ENCODE results near the gene ZFHX3. TPM values are rescaled to one million over a fixed set of nuclear protein-coding genes. Genes with fewer than 3 reads are reported as not detected.

ZFHX3 gene
- total RNA-seq, 4 donors from 2014 or later = 36.3 to 44.0 (median 38.1) TPM

GRCh38 chr16:72942021-72942420 is 105.9 kb downstream of the ZFHX3 start:
- TF ChIP-seq POLR2A (IDR thresholded peaks at IDR 0.05) (no peak), CTCF (IDR thresholded peaks at IDR 0.05) (no peak), EP300 (IDR thresholded peaks at IDR 0.05) (no peak)
- peaks cover 0 to 3% (median 0%) of the 10 kb centered on the region in 3 donors for H3K36me3 ChIP-seq
- 83 to 90% methylated on average over 7 of the region's 7 CpGs for WGBS, 2 donors
- H3K4me3 ChIP-seq = no peak overlapping the region
- no peaks in the 10 kb centered on the region for H3K27me3 ChIP-seq
- peaks cover 0 to 43% (median 24%) of the 10 kb centered on the region in 4 donors for H3K4me1 ChIP-seq
- no peak for DNase-seq (ENCODE audit: low spot score in 2 of 2)
- H3K9me3 ChIP-seq = no peaks in the 10 kb centered on the region
- H3K27ac ChIP-seq = no peak overlapping the region

- WGBS, 2 donors = 94 to 97% methylated on average over 5 of the region's 5 CpGs
- Histone ChIP-seq H3K27me3 (no peaks in the 10 kb centered on the region), H3K4me3 (no peak overlapping the region), H3K9me3 (no peaks in the 10 kb centered on the region), H3K36me3 (peaks cover 0 to 3% (median 0%) of the 10 kb centered on the region in 3 donors), H3K27ac (no peak overlapping the region), H3K4me1 (peaks cover 0 to 43% (median 14%) of the 10 kb centered on the region in 4 donors)
- DNase-seq (ENCODE audit: low spot score in 2 of 2) = no peak
- TF ChIP-seq EP300 (IDR thresholded peaks at IDR 0.05) (no peak), CTCF (IDR thresholded peaks at IDR 0.05) (no peak), POLR2A (IDR thresholded peaks at IDR 0.05) (no peak)
These were observed 107.0 kb downstream of the ZFHX3 start for GRCh38 chr16:72940886-72941285.

GRCh38 chr16:72939247-72939646 is 108.7 kb downstream of the ZFHX3 start:
- H3K27me3 ChIP-seq = no peaks in the 10 kb centered on the region
- H3K27ac ChIP-seq = peak overlapping the region; percentile 55 to 86 (median 77)
- H3K9me3 ChIP-seq = no peaks in the 10 kb centered on the region
- WGBS, 2 donors = 43 to 47% methylated on average over 10 of the region's 10 CpGs
- H3K4me3 ChIP-seq = no peak overlapping the region
- peaks cover 0 to 3% (median 0%) of the 10 kb centered on the region in 3 donors for H3K36me3 ChIP-seq
- DNase-seq (ENCODE audit: low spot score in 2 of 2) = peak in 1 of 2 donors; percentile 38
- H3K4me1 ChIP-seq = peaks cover 0 to 59% (median 14%) of the 10 kb centered on the region in 4 donors
- TF ChIP-seq EP300 (IDR thresholded peaks at IDR 0.05) (no peak), POLR2A (IDR thresholded peaks at IDR 0.05) (no peak), CTCF (IDR thresholded peaks at IDR 0.05) (peak; percentile 11 to 38 (median 22))

GRCh38 chr16:72938795-72939164 is 109.1 kb downstream of the ZFHX3 start:
- DNase-seq (ENCODE audit: low spot score in 2 of 2) = peak; percentile 84 to 90
- Histone ChIP-seq H3K27me3 (no peaks in the 10 kb centered on the region), H3K4me3 (no peak overlapping the region), H3K36me3 (peaks cover 0 to 3% (median 0%) of the 10 kb centered on the region in 3 donors), H3K9me3 (no peaks in the 10 kb centered on the region), H3K27ac (peak overlapping the region; percentile 55 to 86 (median 77)), H3K4me1 (peaks cover 0 to 64% (median 14%) of the 10 kb centered on the region in 4 donors)
- 20 to 32% methylated on average over 7 of the region's 7 CpGs for WGBS, 2 donors
- TF ChIP-seq CTCF (IDR thresholded peaks at IDR 0.05) (no peak), EP300 (IDR thresholded peaks at IDR 0.05) (peak in 1 of 2 donors; percentile 70), POLR2A (IDR thresholded peaks at IDR 0.05) (no peak)

GRCh38 chr16:72937916-72938794 is 109.8 kb downstream of the ZFHX3 start:
- no peaks in the 10 kb centered on the region for H3K9me3 ChIP-seq
- H3K4me1 ChIP-seq = peaks cover 0 to 70% (median 14%) of the 10 kb centered on the region in 4 donors
- 71 to 84% methylated on average over 22 of the region's 22 CpGs for WGBS, 2 donors
- H3K4me3 ChIP-seq = no peak overlapping the region
- H3K36me3 ChIP-seq = no peaks in the 10 kb centered on the region
- DNase-seq (ENCODE audit: low spot score in 2 of 2) = no peak
- TF ChIP-seq CTCF (IDR thresholded peaks at IDR 0.05) (no peak), POLR2A (IDR thresholded peaks at IDR 0.05) (no peak), EP300 (IDR thresholded peaks at IDR 0.05) (no peak)
- peak overlapping the region in 3 of 4 donors; percentile 70 to 86 (median 84) for H3K27ac ChIP-seq
- H3K27me3 ChIP-seq = no peaks in the 10 kb centered on the region

Measured in tibial nerve (tissue), 4 donors.